ENCODE measurements around the gene FBXW9.

The FBXW9 gene

DNA sequence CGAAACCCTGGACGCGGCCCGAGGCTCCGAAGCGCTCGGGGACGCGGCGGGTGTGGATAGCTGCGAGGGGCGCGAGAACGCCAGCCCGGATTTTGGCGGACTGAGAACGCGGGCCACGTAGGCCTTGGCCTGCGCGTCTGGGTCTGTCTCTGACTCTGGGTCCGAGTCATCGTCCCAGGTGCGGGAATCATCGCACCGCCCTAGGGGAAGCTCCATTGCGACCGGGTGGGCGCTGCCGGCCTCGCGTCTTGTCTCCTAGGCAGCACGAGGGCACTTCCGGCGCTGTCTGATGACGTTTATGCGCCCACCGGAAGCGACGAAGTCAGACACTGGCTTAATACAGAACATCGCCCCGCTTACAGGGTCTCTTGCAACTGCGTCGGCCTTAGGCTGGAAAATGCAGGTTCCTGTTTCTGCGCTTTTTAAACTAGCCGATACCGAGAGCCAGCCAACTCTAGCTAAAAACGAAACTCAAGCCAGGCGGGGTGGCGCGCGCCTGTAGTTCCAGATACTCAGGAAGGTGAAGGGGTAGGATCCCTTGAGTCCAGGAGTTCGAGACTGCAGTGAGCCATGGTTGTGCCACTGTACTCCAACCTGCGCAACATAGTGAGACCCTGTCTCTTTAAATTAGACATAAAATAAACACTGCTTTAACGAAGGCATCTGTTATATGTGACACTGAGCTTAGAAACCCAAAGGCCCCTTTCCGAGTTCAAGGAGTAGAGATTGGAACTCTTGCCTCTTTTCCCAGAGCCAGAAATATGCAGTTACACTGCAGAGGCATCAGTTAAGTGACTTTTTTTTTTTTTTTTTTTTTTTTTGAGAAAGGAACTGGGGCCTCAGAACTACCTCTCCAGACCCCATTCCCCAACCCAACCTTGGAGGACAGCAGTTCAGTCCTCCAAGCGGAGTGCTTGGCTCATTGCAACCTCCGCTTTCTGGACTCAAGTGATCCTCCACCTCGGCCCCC lies at the start of gene FBXW9:
Gene FBXW9 (minus strand): TSS at position 266 of the 970 bp plus-strand sequence. CDS start 50 bp downstream, at position 216.
- Histone ChIP-seq H4K20me1 (peaks cover 26% of the 10 kb centered on the region), H3K36me3 (peaks cover 46% of the 10 kb centered on the region), H3K4me1 (peaks cover 35% of the 10 kb centered on the region), H3K27ac (peak within 1 kb of the TSS; percentile 75), H3K9me3 (no peaks in the 10 kb centered on the region), H3K9ac (peak within 1 kb of the TSS; percentile 80), H3K4me3 (peak within 1 kb of the TSS; percentile 90), H3K27me3 (no peaks in the 10 kb centered on the region), H3K4me2 (peak within 1 kb of the TSS; percentile 97)
- TF ChIP-seq Cebpa-rat (IDR thresholded peaks at IDR 0.05): no peak

DNA sequence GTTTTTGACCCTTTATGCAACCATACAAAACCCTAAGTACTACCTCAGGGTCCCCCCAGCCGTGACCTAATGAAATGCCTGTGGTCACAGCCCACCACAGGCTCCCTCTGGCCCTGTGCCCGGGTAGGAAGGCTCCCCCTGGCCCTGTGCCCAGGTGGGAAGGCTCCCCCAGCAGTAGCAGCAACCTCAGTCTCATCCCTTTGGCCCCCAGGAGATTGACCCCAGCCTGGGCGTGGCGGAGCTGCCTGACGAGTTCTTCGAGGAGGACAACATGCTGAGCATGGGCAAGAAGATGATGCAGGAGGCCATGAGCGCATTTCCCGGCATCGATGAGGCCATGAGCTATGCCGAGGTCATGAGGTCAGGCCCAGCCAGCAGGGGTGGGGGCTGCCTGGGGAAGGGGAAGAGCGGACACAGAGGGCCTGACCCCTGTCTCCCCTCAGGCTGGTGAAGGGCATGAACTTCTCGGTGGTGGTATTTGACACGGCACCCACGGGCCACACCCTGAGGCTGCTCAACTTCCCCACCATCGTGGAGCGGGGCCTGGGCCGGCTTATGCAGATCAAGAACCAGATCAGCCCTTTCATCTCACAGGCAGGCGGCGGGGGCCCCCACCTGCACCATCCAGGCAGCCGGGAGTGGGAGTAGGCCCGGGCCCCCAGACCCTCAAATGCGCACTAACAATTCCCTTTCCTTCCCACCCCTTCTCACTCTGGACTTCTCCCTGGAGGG lies 48.9 kb upstream of the FBXW9 start:
- Histone ChIP-seq H3K9me3 (peaks cover 16% of the 10 kb centered on the region), H4K20me1 (peaks cover 12% of the 10 kb centered on the region; the same call in 1 of the 2 replicates), H3K9ac (peak overlapping the region; percentile 50; the same call in 1 of the 2 replicates), H3K4me2 (peak overlapping the region; percentile 64), H3K27me3 (no peaks in the 10 kb centered on the region), H3K4me3 (no peak overlapping the region), H3K36me3 (peaks cover 73% of the 10 kb centered on the region), H3K27ac (0 out of 2 replicates have a peak overlapping the region, but pooled peaks have one; percentile 9), H3K4me1 (peaks cover 48% of the 10 kb centered on the region)
- TF ChIP-seq Cebpa-rat (IDR thresholded peaks at IDR 0.05): no peak

DNA sequence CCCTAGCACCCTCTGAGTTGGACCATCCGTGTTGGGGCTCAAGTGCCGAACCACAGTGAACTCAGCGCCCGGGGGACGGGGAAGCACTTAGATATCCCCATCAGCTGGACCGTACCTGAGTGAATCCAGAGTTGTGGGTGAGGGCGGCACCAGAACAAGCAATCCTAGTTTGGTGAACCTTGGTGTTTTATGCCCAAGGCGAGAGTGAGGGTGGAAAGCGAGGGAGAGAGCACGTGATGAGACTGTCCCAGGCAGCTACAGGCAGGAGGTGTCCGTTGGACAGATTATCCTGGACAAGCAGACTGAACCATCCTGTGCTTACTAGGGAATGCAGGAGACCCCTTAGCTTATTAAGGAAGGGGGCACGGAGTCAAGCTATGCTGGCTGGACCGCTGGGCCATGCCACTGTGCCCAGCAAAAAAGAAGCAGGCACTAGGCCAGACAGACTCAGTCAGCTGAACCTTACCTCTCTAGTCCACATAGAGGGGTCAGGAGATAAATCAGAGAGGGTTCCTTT lies 41.5 kb upstream of the FBXW9 start:
- H3K9ac ChIP-seq: peak overlapping the region; percentile 88
- H3K27me3 ChIP-seq: no peaks in the 10 kb centered on the region
- peaks cover 41% of the 10 kb centered on the region for H3K4me1 ChIP-seq
- no peak for TF ChIP-seq Cebpa-rat (IDR thresholded peaks at IDR 0.05)
- H3K36me3 ChIP-seq: peaks cover 43% of the 10 kb centered on the region
- H3K4me3 ChIP-seq: peak overlapping the region; percentile 87
- H3K27ac ChIP-seq: peak overlapping the region; percentile 98
- H3K9me3 ChIP-seq: no peaks in the 10 kb centered on the region
- peak overlapping the region; percentile 95 for H3K4me2 ChIP-seq
- H4K20me1 ChIP-seq: peaks cover 13% of the 10 kb centered on the region

DNA sequence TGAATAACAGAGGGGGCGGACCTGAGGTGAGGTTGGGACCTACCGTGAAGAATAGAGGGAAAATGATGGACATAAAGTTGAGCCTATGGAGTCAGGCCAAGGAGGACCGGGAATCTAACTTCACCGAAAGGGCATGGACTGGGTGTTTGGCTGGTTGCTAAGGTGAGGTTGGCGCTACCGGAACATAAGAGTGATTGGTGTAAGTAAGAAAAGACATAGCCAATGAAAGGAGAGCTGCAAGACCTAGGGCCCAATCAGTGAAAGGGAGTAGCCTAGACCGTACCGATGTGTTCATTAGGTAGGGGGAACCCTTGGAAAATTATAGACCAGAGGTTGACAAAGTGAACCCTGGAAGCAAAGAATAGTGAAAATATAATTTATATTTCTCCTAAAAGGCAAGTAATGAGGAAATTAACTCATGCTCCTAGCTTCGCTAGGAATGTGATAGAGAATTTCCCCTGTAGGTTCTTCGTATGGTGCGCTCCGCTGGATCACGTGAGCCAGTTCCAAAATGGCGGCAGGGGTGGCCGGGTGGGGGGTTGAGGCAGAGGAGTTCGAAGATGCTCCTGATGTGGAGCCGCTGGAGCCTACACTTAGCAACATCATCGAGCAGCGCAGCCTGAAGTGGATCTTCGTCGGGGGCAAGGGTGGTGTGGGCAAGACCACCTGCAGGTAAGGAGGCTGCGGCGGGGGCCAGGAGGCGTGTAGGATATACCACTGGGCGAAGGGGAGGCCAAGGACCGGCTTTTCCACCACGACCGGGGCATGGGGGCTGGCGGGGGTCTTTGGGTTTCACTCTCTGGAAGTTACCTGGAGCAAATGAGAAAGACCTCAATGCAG lies 40.8 kb upstream of the FBXW9 start, which contains the start of gene GET3:
Gene GET3 (plus strand): TSS at position 503 of the 840 bp plus-strand sequence. CDS start 9 bp downstream, at position 512.
- H3K4me2 ChIP-seq: peak within 1 kb of the TSS; percentile 95
- peaks cover 43% of the 10 kb centered on the region for H3K36me3 ChIP-seq
- peaks cover 45% of the 10 kb centered on the region for H3K4me1 ChIP-seq
- peak within 1 kb of the TSS; percentile 88 for H3K9ac ChIP-seq
- no peak for TF ChIP-seq Cebpa-rat (IDR thresholded peaks at IDR 0.05)
- H3K27me3 ChIP-seq: no peaks in the 10 kb centered on the region
- no peaks in the 10 kb centered on the region for H3K9me3 ChIP-seq
- H3K27ac ChIP-seq: peak within 1 kb of the TSS; percentile 98
- peaks cover 20% of the 10 kb centered on the region for H4K20me1 ChIP-seq
- peak within 1 kb of the TSS; percentile 87 for H3K4me3 ChIP-seq

DNA sequence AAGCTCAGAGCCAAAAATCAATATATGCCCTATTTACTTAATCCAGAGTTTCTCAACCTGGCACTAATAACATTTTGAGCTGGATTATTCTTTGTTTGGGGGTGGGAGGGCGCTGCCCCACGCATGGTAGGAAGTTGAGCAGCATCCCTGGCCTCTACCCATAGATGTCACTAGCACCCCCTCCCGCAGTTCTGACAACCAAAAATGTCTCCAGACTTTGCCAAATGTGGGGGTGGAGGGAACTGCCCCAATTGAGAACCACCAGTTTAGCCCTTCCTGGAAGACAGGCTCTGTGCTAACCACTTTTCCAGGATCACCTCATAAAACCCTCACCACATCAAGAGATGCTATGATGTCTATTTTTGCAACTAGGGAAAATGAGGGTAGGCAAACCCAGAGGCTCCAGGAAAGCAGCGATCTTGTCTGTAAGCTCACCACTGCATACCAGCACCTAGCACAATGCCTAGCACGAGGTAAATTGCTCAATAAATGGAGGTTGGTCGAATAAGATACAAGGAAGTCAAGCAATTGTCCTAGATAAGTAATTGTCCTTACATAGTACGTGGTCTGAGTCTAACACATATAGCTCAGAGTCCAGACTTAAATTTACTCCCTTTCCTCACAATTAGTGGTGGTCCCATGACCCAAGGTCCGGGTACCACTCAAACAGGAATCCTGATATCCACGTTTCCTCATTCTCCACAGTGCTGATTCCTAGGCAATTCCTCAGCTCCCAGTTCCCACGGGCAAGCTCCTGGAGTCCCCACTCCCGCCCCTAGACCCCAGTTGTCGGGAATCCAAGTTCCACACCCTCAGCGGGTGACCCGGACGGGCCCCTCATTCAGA lies 37.2 kb upstream of the FBXW9 start:
- peaks cover 56% of the 10 kb centered on the region for H4K20me1 ChIP-seq
- H3K27ac ChIP-seq: peak overlapping the region; percentile 99
- no peaks in the 10 kb centered on the region for H3K9me3 ChIP-seq
- peaks cover 45% of the 10 kb centered on the region for H3K36me3 ChIP-seq
- TF ChIP-seq Cebpa-rat (IDR thresholded peaks at IDR 0.05): no peak
- no peaks in the 10 kb centered on the region for H3K27me3 ChIP-seq
- peaks cover 71% of the 10 kb centered on the region for H3K4me1 ChIP-seq
- H3K4me3 ChIP-seq: peak overlapping the region; percentile 87
- H3K4me2 ChIP-seq: peak overlapping the region; percentile 97
- H3K9ac ChIP-seq: peak overlapping the region; percentile 98

DNA sequence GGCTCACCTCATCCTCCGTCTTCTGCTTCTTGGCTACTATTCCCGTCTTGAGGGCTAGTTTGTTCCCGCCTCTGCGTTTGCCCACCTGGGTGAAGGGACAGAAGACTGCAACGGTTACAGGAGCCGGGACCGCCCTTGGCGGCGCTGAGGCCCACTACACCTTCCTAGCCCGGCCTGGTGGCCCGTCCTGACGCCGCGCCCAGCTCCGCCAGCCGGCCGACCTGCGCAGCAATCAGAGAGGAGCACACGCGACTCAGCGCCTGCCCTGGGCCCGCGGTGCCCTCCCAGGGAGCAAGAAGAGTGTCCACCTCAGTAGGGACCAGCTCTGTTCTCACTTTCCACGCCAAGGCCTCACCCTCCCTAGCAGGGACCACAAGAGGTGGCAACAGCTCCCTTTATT lies 34.9 kb upstream of the FBXW9 start:
- H3K27me3 ChIP-seq: no peaks in the 10 kb centered on the region
- H3K4me1 ChIP-seq: peaks cover 56% of the 10 kb centered on the region
- H3K4me3 ChIP-seq: no peak overlapping the region
- peak overlapping the region; percentile 9 for H3K4me2 ChIP-seq
- no peak overlapping the region for H3K9ac ChIP-seq
- H3K27ac ChIP-seq: no peak overlapping the region
- TF ChIP-seq Cebpa-rat (IDR thresholded peaks at IDR 0.05): no peak
- H3K36me3 ChIP-seq: peaks cover 64% of the 10 kb centered on the region
- peaks cover 57% of the 10 kb centered on the region for H4K20me1 ChIP-seq
- H3K9me3 ChIP-seq: no peaks in the 10 kb centered on the region

DNA sequence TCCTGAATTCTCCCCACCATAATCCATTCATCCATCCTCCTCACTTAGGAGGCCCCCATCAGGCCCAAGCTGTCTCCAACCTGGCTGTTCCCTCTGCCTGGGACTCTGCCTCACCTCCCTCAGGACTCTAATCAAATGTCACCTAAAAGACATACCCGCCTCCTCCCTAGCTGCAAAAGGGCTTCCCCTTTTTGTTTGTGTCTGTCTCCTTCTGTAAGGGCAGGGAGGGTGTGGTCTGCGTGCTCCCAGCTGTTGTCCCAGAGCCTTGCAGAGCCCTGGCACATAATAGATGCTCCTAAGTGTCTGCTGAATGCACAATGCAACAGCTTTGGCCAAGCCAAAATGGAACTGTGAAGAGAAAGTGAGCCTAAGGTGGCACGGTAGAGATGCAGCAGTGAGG lies 33.6 kb upstream of the FBXW9 start:
- H4K20me1 ChIP-seq: peaks cover 57% of the 10 kb centered on the region
- peaks cover 43% of the 10 kb centered on the region for H3K4me1 ChIP-seq
- H3K4me2 ChIP-seq: peak overlapping the region; percentile 2
- H3K9ac ChIP-seq: no peak overlapping the region
- H3K9me3 ChIP-seq: no peaks in the 10 kb centered on the region
- peaks cover 64% of the 10 kb centered on the region for H3K36me3 ChIP-seq
- no peak overlapping the region for H3K4me3 ChIP-seq
- TF ChIP-seq Cebpa-rat (IDR thresholded peaks at IDR 0.05): no peak
- H3K27me3 ChIP-seq: no peaks in the 10 kb centered on the region
- peak overlapping the region; percentile 26; the same call in 1 of the 2 replicates for H3K27ac ChIP-seq

DNA sequence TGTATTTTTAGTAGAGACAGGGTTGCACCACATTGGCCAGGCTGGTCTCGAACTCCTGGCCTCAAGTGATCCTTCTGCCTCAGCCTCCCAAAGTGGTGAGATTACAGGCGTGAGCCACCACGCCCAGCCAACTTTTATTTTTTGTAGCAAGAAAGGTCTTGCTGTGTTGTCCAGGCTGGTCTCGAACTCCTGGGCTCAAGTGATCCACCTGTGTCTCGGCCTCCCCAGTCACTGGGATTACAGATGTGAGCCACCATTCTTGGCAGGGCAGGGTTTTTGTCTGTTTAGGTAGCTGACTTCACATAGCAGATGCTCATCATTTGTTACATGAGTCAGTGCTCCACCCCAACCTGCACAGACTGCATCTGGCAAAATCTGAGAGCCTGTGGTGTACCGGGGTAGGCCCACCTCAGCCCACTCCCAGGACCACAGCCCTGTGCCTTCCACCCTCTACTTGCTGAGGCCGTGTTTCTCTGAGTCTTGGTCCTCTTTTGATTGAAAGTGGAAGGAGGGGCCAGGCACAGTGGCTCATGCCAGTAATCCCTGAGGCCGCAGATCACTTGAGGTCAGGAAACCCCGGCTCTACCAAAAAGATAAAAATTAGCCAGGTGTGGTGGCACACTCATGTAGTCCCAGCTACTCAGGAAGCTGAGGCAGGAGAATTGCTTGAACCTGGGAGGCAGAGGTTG lies 31.5 kb upstream of the FBXW9 start:
- no peak overlapping the region for H3K27ac ChIP-seq
- peaks cover 42% of the 10 kb centered on the region for H3K4me1 ChIP-seq
- peaks cover 44% of the 10 kb centered on the region for H4K20me1 ChIP-seq
- H3K36me3 ChIP-seq: peaks cover 64% of the 10 kb centered on the region
- TF ChIP-seq Cebpa-rat (IDR thresholded peaks at IDR 0.05): no peak
- no peaks in the 10 kb centered on the region for H3K27me3 ChIP-seq
- no peak overlapping the region for H3K9ac ChIP-seq
- no peak overlapping the region for H3K4me2 ChIP-seq
- no peaks in the 10 kb centered on the region for H3K9me3 ChIP-seq
- H3K4me3 ChIP-seq: no peak overlapping the region
